NCI-H187 (cell line): Measurements from ENCODE around the gene RPAIN.
"Not testable (repeated sequence)": the region's sequence is repeated elsewhere in the genome, so short reads cannot be mapped to it uniquely, and the experiment has no call there.

Source experiments
- DNase-seq, 2 experiments: peaks; one replicate each; lab custom pipeline; 2025; lab: John Stamatoyannopoulos, UW

The RPAIN gene

GRCh38 chr17:5429191-5429887 lies 9.4 kb downstream of the RPAIN start:
- no peak for DNase-seq

GRCh38 chr17:5430413-5430999 lies 10.5 kb downstream of the RPAIN start:
- DNase-seq, result no peak

- DNase-seq, result not testable (repeated sequence)
Observed at GRCh38 chr17:5431234-5431633, 11.3 kb downstream of the RPAIN start.

- DNase-seq, result no peak
Observed at GRCh38 chr17:5431949-5432556, 12.1 kb downstream of the RPAIN start.

GRCh38 chr17:5434984-5435383 lies 15.0 kb downstream of the RPAIN start:
- no peak for DNase-seq

GRCh38 chr17:5435781-5436315 lies 15.9 kb downstream of the RPAIN start:
- not testable (repeated sequence) for DNase-seq

- no peak for DNase-seq
Observed at GRCh38 chr17:5437721-5438317, 17.8 kb downstream of the RPAIN start.

GRCh38 chr17:5438716-5439445 lies 18.9 kb downstream of the RPAIN start, which contains the start of gene C1QBP:
TSS of gene C1QBP (minus strand) at chr17:5439155. CDS start at chr17:5439073, 82 bp downstream.
- peak; percentile 65 to 67 for DNase-seq

GRCh38 chr17:5439446-5439764 lies 19.4 kb downstream of the RPAIN start:
- no peak for DNase-seq

GRCh38 chr17:5443728-5444127 lies 23.7 kb downstream of the RPAIN start:
- no peak for DNase-seq

GRCh38 chr17:5444209-5444608 lies 24.2 kb downstream of the RPAIN start:
- no peak for DNase-seq

GRCh38 chr17:5446786-5447185 lies 26.8 kb downstream of the RPAIN start:
- no peak for DNase-seq

GRCh38 chr17:5464717-5465507 lies 44.9 kb downstream of the RPAIN start:
- DNase-seq, result no peak

GRCh38 chr17:5466295-5466694 lies 46.3 kb downstream of the RPAIN start:
- DNase-seq, result no peak

GRCh38 chr17:5467416-5467815 lies 47.4 kb downstream of the RPAIN start:
- no peak for DNase-seq

GRCh38 chr17:5468075-5468473 lies 48.1 kb downstream of the RPAIN start:
- DNase-seq, result no peak

- no peak for DNase-seq
Observed at GRCh38 chr17:5472511-5472910, 52.5 kb downstream of the RPAIN start.

GRCh38 chr17:5473906-5474305 lies 53.9 kb downstream of the RPAIN start:
- no peak for DNase-seq

- no peak for DNase-seq
Observed at GRCh38 chr17:5478992-5479391, 59.0 kb downstream of the RPAIN start.

- no peak for DNase-seq
Observed at GRCh38 chr17:5480962-5481361, 61.0 kb downstream of the RPAIN start.

GRCh38 chr17:5481451-5481850 lies 61.5 kb downstream of the RPAIN start:
- no peak for DNase-seq
